ENCODE data around the gene CACNA1F. TPM values are rescaled to one million over a fixed set of nuclear protein-coding genes. Genes with fewer than 3 reads are reported as not detected.

Gene CACNA1F
- total RNA-seq, 2 donors from 2014 or later = 1.0 TPM

DNA sequence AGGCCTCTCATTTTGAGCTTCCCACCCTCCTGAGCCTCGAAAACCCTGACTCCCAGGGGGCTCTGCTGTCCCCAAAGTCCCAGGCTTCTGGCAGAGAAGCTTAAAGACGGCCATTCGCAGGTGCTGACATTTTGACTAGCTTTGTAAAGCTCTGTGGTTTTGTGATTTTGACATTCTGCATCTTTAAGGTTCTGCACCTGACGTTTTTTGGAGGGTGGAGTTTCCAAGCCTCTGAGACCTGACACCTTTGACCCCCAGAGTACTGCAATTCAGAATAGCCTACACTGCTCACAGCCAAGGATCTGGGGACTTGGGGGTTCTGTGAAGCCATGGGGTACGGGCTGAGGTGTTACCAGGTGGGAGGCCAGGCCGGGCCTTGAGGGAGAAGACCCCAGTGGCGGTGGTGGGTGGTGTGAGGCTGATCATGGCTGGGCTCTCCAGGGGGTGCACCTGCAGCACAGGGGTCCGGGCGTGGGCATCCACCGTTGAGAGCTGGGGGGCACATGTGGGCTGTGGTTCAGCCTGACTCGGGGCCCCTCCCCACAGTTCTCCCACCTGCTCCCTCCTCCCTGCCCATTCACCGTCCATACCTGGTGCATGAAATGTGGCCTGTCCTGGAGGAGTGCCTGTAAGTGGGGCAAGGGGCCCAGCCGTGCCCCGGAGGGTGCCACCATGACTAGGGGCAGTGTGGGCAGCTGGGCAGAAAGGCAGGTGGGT, 24.1 kb upstream of the CACNA1F start:
- Histone ChIP-seq H3K36me3 (no peaks in the 10 kb centered on the region), H3K9ac (ENCODE audit: low read depth in 2 of 2, low read length in 2 of 2) (no peak overlapping the region), H3K27ac (no peak overlapping the region), H3K9me3 (no peaks in the 10 kb centered on the region), H3K4me1 (no peaks in the 10 kb centered on the region), H3K27me3 (no peaks in the 10 kb centered on the region), H3K4me3 (no peak overlapping the region)
- no peak for DNase-seq
- TF ChIP-seq, protein P1, sequence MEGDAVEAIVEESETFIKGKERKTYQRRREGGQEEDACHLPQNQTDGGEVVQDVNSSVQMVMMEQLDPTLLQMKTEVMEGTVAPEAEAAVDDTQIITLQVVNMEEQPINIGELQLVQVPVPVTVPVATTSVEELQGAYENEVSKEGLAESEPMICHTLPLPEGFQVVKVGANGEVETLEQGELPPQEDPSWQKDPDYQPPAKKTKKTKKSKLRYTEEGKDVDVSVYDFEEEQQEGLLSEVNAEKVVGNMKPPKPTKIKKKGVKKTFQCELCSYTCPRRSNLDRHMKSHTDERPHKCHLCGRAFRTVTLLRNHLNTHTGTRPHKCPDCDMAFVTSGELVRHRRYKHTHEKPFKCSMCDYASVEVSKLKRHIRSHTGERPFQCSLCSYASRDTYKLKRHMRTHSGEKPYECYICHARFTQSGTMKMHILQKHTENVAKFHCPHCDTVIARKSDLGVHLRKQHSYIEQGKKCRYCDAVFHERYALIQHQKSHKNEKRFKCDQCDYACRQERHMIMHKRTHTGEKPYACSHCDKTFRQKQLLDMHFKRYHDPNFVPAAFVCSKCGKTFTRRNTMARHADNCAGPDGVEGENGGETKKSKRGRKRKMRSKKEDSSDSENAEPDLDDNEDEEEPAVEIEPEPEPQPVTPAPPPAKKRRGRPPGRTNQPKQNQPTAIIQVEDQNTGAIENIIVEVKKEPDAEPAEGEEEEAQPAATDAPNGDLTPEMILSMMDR (IDR thresholded peaks at IDR 0.05) = no peak
- intact Hi-C loops (cut with DNase I) = no loop called here

DNA sequence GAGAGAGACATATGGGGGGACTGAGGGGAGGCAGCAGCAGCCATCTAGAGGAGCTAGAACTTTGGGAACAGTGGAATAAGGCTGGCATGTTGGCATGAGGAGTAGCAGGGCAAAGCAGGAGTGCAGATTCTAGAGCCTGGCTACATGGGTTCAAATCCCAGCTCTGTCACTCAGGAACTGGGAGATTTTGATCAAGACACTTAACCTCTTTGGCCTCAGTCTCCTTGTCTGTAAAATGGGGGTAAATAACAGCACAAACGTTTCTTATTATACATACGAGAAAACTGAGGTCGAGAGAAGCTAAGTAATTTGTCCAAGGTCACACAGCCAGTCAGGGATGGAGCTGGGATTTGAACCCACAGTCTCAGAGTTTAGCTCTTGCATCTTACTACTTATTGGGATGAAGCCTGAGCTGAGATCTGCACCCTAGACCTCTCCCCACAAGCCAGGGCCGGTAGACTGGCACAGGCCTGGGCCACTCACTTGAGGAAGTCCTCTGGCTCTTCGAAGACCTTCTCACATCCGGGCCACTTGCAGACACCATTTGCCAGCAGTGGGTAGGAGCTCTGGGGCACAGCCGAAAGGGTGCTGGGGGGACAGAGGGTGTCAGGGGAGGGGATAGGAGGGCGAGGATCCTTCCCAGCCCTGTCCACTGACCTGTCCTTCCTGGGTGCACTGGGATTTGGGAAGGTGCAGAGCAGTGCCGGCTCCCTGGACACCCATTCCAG, 23.3 kb upstream of the CACNA1F start:
- intact Hi-C loops (cut with DNase I) = no loop called here
- Histone ChIP-seq H3K4me3 (no peak overlapping the region), H3K27ac (no peak overlapping the region), H3K36me3 (no peaks in the 10 kb centered on the region), H3K9me3 (no peaks in the 10 kb centered on the region), H3K27me3 (no peaks in the 10 kb centered on the region), H3K4me1 (no peaks in the 10 kb centered on the region), H3K9ac (ENCODE audit: low read depth in 2 of 2, low read length in 2 of 2) (no peak overlapping the region)
- TF ChIP-seq, protein P1 (IDR thresholded peaks at IDR 0.05) = no peak
- no peak for DNase-seq

DNA sequence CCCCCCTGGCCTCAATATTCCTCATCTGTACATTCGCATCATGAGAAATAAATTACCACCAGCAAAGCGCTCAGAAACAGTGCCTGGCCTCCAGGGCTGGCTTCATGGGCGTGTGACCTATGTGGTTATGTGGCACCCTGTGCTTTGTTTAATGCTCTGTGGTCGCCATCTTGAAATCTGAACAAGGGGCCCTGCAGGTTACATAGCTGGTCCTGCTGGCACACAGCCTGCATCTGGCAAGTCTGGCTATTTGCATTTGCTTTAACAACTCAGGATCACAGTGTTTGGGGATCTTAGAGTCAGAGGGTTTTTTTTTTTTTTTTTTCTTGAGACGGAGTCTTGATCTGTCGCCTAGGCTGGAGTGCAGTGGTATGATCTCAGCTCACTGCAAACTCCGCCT, 21.5 kb upstream of the CACNA1F start:
- Histone ChIP-seq H3K4me3 (no peak overlapping the region), H3K27me3 (no peaks in the 10 kb centered on the region), H3K9ac (ENCODE audit: low read depth in 2 of 2, low read length in 2 of 2) (no peak overlapping the region), H3K4me1 (no peaks in the 10 kb centered on the region), H3K36me3 (no peaks in the 10 kb centered on the region), H3K9me3 (no peaks in the 10 kb centered on the region), H3K27ac (no peak overlapping the region)
- TF ChIP-seq, protein P1 (IDR thresholded peaks at IDR 0.05) = no peak
- intact Hi-C loops (cut with DNase I) = no loop called here
- no peak for DNase-seq

DNA sequence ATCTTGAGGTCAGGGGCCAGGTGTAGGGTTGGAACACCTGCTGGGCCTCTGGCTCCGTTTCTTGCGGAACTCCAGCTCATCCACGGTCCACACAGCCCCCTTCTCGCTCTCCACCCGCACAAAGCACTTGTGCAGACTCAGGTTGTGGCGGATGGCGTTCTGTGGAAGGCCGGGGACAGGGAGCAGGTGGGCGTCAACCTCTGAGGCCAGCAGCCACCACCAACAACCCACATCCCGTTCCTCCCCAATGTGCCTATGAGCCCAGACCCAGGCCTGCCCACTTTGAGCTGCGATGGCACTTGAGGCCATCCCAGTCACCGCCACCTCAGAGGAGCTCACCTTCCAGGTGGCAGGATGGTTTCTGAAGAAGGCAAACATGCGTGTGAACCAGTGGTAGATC, 18.2 kb upstream of the CACNA1F start:
- Histone ChIP-seq H3K27me3 (no peaks in the 10 kb centered on the region), H3K27ac (no peak overlapping the region), H3K36me3 (no peaks in the 10 kb centered on the region), H3K4me3 (no peak overlapping the region), H3K9me3 (no peaks in the 10 kb centered on the region), H3K4me1 (no peaks in the 10 kb centered on the region), H3K9ac (ENCODE audit: low read depth in 2 of 2, low read length in 2 of 2) (no peak overlapping the region)
- TF ChIP-seq, protein P1 (IDR thresholded peaks at IDR 0.05) = no peak
- no peak for DNase-seq
- intact Hi-C loops (cut with DNase I) = no loop called here

DNA sequence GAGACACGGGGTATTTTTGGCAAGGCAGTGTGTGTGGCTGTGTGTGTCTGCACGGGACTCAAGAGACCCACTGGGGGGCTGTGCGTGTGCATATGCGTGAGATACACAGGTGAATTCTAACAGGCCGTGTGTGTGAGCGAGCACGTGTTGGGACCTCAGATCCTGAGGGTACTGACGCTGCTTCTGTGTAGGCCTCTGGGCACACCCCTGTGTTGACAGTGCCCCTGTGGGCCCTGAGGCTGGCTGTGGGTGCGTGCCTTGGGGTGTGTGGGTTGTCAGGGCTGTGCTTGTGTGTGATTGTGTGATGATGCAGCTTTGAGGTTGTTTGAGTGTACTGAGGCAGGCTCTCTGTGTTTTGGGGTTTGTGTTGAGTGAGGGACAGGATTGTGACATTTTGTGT, 17.4 kb upstream of the CACNA1F start:
- no peaks in the 10 kb centered on the region for H3K9me3 ChIP-seq
- H3K36me3 ChIP-seq = no peaks in the 10 kb centered on the region
- intact Hi-C loops (cut with DNase I) = no loop called here

More for the DNA sequence above, 17.4 kb upstream of the CACNA1F start:
- Histone ChIP-seq H3K4me3 (no peak overlapping the region), H3K27ac (no peak overlapping the region), H3K9ac (ENCODE audit: low read depth in 2 of 2, low read length in 2 of 2) (no peak overlapping the region), H3K27me3 (no peaks in the 10 kb centered on the region), H3K4me1 (no peaks in the 10 kb centered on the region)
- DNase-seq = no peak
- TF ChIP-seq, protein P1 (IDR thresholded peaks at IDR 0.05) = no peak

All from colonic mucosa (tissue), 4 donors.